ENCODE results near the gene CGNL1.

Gene CGNL1

GRCh38 chr15:57363661-57364060 is 12.6 kb upstream of the CGNL1 start:
- TF ChIP-seq SIN3A (IDR thresholded peaks at IDR 0.05; ENCODE audit: borderline replicate concordance, insufficient read depth, low read length) (no peak), FOXP2 (optimal IDR thresholded peaks at IDR 0.05; ENCODE audit: borderline replicate concordance, extremely low read depth, extremely low read length, insufficient read depth) (no peak), TAF1 (IDR thresholded peaks at IDR 0.05; ENCODE audit: borderline replicate concordance, insufficient read depth, low read length) (no peak), POLR2AphosphoS5 (IDR thresholded peaks at IDR 0.05; ENCODE audit: low read depth, low read length) (no peak)
- TF ChIP-seq, protein P1, sequence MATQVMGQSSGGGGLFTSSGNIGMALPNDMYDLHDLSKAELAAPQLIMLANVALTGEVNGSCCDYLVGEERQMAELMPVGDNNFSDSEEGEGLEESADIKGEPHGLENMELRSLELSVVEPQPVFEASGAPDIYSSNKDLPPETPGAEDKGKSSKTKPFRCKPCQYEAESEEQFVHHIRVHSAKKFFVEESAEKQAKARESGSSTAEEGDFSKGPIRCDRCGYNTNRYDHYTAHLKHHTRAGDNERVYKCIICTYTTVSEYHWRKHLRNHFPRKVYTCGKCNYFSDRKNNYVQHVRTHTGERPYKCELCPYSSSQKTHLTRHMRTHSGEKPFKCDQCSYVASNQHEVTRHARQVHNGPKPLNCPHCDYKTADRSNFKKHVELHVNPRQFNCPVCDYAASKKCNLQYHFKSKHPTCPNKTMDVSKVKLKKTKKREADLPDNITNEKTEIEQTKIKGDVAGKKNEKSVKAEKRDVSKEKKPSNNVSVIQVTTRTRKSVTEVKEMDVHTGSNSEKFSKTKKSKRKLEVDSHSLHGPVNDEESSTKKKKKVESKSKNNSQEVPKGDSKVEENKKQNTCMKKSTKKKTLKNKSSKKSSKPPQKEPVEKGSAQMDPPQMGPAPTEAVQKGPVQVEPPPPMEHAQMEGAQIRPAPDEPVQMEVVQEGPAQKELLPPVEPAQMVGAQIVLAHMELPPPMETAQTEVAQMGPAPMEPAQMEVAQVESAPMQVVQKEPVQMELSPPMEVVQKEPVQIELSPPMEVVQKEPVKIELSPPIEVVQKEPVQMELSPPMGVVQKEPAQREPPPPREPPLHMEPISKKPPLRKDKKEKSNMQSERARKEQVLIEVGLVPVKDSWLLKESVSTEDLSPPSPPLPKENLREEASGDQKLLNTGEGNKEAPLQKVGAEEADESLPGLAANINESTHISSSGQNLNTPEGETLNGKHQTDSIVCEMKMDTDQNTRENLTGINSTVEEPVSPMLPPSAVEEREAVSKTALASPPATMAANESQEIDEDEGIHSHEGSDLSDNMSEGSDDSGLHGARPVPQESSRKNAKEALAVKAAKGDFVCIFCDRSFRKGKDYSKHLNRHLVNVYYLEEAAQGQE (IDR thresholded peaks at IDR 0.05; ENCODE audit: insufficient read depth in 1 of 2, low read depth in 2 of 2, low read length in 2 of 2), result no peak

- TF ChIP-seq TAF1 (IDR thresholded peaks at IDR 0.05; ENCODE audit: borderline replicate concordance, insufficient read depth, low read length) (no peak), FOXP2 (optimal IDR thresholded peaks at IDR 0.05; ENCODE audit: borderline replicate concordance, extremely low read depth, extremely low read length, insufficient read depth) (no peak), SIN3A (IDR thresholded peaks at IDR 0.05; ENCODE audit: borderline replicate concordance, insufficient read depth, low read length) (no peak), POLR2AphosphoS5 (IDR thresholded peaks at IDR 0.05; ENCODE audit: low read depth, low read length) (no peak)
- TF ChIP-seq, protein P1 (IDR thresholded peaks at IDR 0.05; ENCODE audit: insufficient read depth in 1 of 2, low read depth in 2 of 2, low read length in 2 of 2), result no peak
Measured at GRCh38 chr15:57364282-57365007, 11.9 kb upstream of the CGNL1 start.

DNA sequence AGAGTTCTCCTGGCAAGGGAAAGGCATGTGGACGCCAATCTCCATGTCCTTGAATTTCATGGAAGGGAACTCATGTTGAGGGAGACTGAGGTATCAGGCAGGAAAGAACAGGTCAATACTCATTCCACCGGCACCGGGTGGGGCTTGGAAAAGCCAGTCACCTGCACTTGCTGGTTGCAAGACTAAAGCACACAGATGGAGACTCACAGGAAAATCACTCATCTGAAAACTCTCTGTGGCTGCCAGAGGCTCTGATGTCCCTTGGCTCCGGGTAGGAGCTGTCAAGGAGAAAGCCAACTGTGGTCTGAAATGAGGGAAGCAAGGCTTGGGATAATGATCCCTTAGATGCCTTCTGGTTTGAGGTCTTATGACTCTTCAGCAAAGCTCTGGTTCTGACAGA is 8.7 kb upstream of the CGNL1 start:
- no peak for TF ChIP-seq TAF1 (IDR thresholded peaks at IDR 0.05; ENCODE audit: borderline replicate concordance, insufficient read depth, low read length)
- no peak for TF ChIP-seq SIN3A (IDR thresholded peaks at IDR 0.05; ENCODE audit: borderline replicate concordance, insufficient read depth, low read length)
- TF ChIP-seq FOXP2 (optimal IDR thresholded peaks at IDR 0.05; ENCODE audit: borderline replicate concordance, extremely low read depth, extremely low read length, insufficient read depth), result no peak
- no peak for TF ChIP-seq POLR2AphosphoS5 (IDR thresholded peaks at IDR 0.05; ENCODE audit: low read depth, low read length)
- TF ChIP-seq, protein P1 (IDR thresholded peaks at IDR 0.05; ENCODE audit: insufficient read depth in 1 of 2, low read depth in 2 of 2, low read length in 2 of 2), result no peak

DNA sequence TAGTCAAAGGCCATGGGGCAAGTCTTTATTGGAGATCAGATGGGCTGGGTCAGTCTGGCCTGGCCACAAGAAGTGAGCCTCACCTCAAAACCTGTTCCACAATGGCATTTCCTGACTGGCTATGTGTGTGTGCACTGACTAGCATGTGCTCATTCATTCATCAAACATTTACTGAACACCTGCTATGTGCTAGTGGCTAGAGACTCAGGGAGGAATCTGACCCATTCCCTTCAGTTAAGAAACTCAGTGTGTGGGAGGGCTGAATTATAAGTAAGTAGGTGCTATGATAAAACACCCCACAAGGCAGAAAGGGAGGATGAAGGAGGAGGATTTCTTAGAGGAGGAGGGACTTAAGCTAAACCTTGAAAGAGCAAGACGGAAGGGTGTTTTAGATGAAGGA is 5.4 kb upstream of the CGNL1 start:
- TF ChIP-seq POLR2AphosphoS5 (IDR thresholded peaks at IDR 0.05; ENCODE audit: low read depth, low read length), result no peak
- no peak for TF ChIP-seq FOXP2 (optimal IDR thresholded peaks at IDR 0.05; ENCODE audit: borderline replicate concordance, extremely low read depth, extremely low read length, insufficient read depth)

DNA sequence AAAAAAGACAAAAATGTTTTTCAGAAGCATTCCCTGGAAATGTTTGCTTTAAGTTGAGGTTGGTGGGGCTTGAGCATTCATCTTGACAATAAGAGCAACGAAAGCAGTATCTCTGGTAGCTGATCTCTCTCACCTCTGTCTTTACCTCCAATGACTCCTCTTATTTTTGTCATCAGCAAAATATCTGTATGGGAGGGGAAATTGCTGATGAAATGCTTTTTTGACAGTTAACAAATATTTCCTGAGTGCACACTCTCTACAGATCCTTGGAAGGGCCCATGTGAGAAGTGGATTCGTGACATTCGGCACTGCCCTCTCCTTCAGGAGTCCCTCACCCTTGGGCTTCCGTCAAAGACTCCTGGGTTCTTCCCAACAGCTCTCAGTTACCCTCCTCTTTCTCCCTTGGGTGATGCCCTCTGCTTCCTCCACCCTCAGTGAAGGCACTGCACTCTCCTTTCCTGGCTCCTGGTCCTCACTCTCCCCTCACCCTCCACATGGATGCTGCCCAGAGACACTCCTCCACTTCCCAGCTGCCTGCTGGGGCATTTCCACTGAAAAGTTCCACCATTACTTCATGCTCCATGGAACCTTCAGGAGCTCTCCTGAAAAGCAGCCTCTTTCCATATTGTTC is 2.9 kb upstream of the CGNL1 start:
- TF ChIP-seq TAF1 (IDR thresholded peaks at IDR 0.05; ENCODE audit: borderline replicate concordance, insufficient read depth, low read length) (no peak), FOXP2 (optimal IDR thresholded peaks at IDR 0.05; ENCODE audit: borderline replicate concordance, extremely low read depth, extremely low read length, insufficient read depth) (no peak), POLR2AphosphoS5 (IDR thresholded peaks at IDR 0.05; ENCODE audit: low read depth, low read length) (no peak), SIN3A (IDR thresholded peaks at IDR 0.05; ENCODE audit: borderline replicate concordance, insufficient read depth, low read length) (no peak)
- TF ChIP-seq, protein P1 (IDR thresholded peaks at IDR 0.05; ENCODE audit: insufficient read depth in 1 of 2, low read depth in 2 of 2, low read length in 2 of 2), result no peak
